Osteoblast (primary cell): ENCODE data around the gene PCDH9. TPM values are rescaled to one million over a fixed set of nuclear protein-coding genes. Genes with fewer than 3 reads are reported as not detected.

Experiments used
- DNase-seq: peaks from one replicate; pipeline ENCODE4 v3.0.0; 2011; ENCODE audit warnings: low spot score, mixed read lengths; ENCODE audit not compliant: insufficient read length; ENCODE audit errors: missing footprints
- H2AFZ ChIP-seq: 2 replicates; pipeline ENCODE4 v1.6.0; 2011; ENCODE audit warnings: mild to moderate bottlenecking, low read length
- H3K27ac ChIP-seq: 2 replicates; pipeline ENCODE4 v1.5.1; 2011; ENCODE audit warnings: mild to moderate bottlenecking, low read depth, low read length, moderate library complexity
- H3K27me3 ChIP-seq: 2 replicates; pipeline ENCODE4 v1.6.0; 2012; ENCODE audit warnings: mild to moderate bottlenecking, control low read depth, inconsistent platforms, low read length, moderate library complexity; ENCODE audit not compliant: insufficient read depth
- H3K36me3 ChIP-seq: 2 replicates; pipeline ENCODE4 v1.5.1; 2011; ENCODE audit warnings: mild to moderate bottlenecking, low read length, control low read depth, moderate library complexity; ENCODE audit not compliant: insufficient read depth
- H3K4me1 ChIP-seq: 2 replicates; pipeline ENCODE4 v1.5.1; 2011; ENCODE audit warnings: mild to moderate bottlenecking, low read length, control low read depth, moderate library complexity; ENCODE audit not compliant: insufficient read depth
- H3K4me2 ChIP-seq: 2 replicates; pipeline ENCODE4 v1.6.0; 2011; ENCODE audit warnings: mild to moderate bottlenecking, low read length; ENCODE audit not compliant: insufficient read depth
- H3K4me3 ChIP-seq: fragments of 200-600 bp; sonication (generic); 3 replicates; pipeline ENCODE4 v1.5.1; 2012; ENCODE audit warnings: mild to moderate bottlenecking, low read length, inconsistent platforms; ENCODE audit not compliant: insufficient read depth
- H3K79me2 ChIP-seq: 2 replicates; pipeline ENCODE4 v1.6.0; 2012; ENCODE audit warnings: mild to moderate bottlenecking, low read length, control low read depth, inconsistent platforms; ENCODE audit not compliant: insufficient read depth
- H3K9me3 ChIP-seq: 2 replicates; pipeline ENCODE4 v1.5.1; 2011; ENCODE audit warnings: low read depth, low read length, control low read depth
- H4K20me1 ChIP-seq: 2 replicates; pipeline ENCODE4 v1.6.0; 2012; ENCODE audit warnings: mild to moderate bottlenecking, low read length, control low read depth; ENCODE audit not compliant: insufficient read depth
- CTCF ChIP-seq: IDR thresholded peaks from 2 replicates; pipeline ENCODE4 v1.5.1; 2011; ENCODE audit warnings: mild to moderate bottlenecking, low read depth, low read length, moderate library complexity; ENCODE audit errors: extremely low read depth
- total RNA-seq: library from RNA; depleted of rRNA; stranded (reverse); fragments of >200 nt; gene quantifications from 2 replicates; pipeline ENCODE4 v1.2.3, GENCODE V29; 2012

The PCDH9 gene
- total RNA-seq, 1 donor: 1.1 TPM

GRCh38 chr13:66845393-66845792 is 384.7 kb downstream of the PCDH9 start:
- Histone ChIP-seq H3K36me3 (no peaks in the 10 kb centered on the region), H3K4me1 (no peaks in the 10 kb centered on the region), H3K79me2 (no peaks in the 10 kb centered on the region), H3K4me3 (no peak overlapping the region), H4K20me1 (no peaks in the 10 kb centered on the region), H3K27me3 (no peaks in the 10 kb centered on the region), H3K9me3 (no peaks in the 10 kb centered on the region), H2AFZ (no peak overlapping the region), H3K27ac (no peak overlapping the region), H3K4me2 (no peak overlapping the region)
- no peak for TF ChIP-seq CTCF
- DNase-seq: no peak

- H3K4me1 ChIP-seq: no peaks in the 10 kb centered on the region
- no peak overlapping the region for H3K4me2 ChIP-seq
- no peaks in the 10 kb centered on the region for H3K27me3 ChIP-seq
- H3K79me2 ChIP-seq: no peaks in the 10 kb centered on the region
- no peak for TF ChIP-seq CTCF
- H3K27ac ChIP-seq: no peak overlapping the region
- H2AFZ ChIP-seq: no peak overlapping the region
- no peaks in the 10 kb centered on the region for H3K36me3 ChIP-seq
- no peaks in the 10 kb centered on the region for H4K20me1 ChIP-seq
- DNase-seq: no peak
- H3K4me3 ChIP-seq: no peak overlapping the region
- H3K9me3 ChIP-seq: no peaks in the 10 kb centered on the region
Observed at GRCh38 chr13:66844933-66845332, 385.2 kb downstream of the PCDH9 start.

- Histone ChIP-seq H3K27me3 (no peaks in the 10 kb centered on the region), H3K79me2 (no peaks in the 10 kb centered on the region), H3K9me3 (no peaks in the 10 kb centered on the region), H4K20me1 (no peaks in the 10 kb centered on the region), H2AFZ (no peak overlapping the region), H3K36me3 (no peaks in the 10 kb centered on the region), H3K4me1 (no peaks in the 10 kb centered on the region), H3K4me2 (no peak overlapping the region), H3K4me3 (no peak overlapping the region), H3K27ac (no peak overlapping the region)
- no peak for TF ChIP-seq CTCF
- DNase-seq: no peak
Observed at GRCh38 chr13:66842766-66843165, 387.4 kb downstream of the PCDH9 start.

- H4K20me1 ChIP-seq: no peaks in the 10 kb centered on the region
- no peaks in the 10 kb centered on the region for H3K36me3 ChIP-seq
- H3K27ac ChIP-seq: no peak overlapping the region
- TF ChIP-seq CTCF: no peak
- no peaks in the 10 kb centered on the region for H3K4me1 ChIP-seq
- no peaks in the 10 kb centered on the region for H3K9me3 ChIP-seq
- no peak overlapping the region for H3K4me2 ChIP-seq
- no peaks in the 10 kb centered on the region for H3K27me3 ChIP-seq
- no peak overlapping the region for H2AFZ ChIP-seq
- DNase-seq: no peak
- H3K79me2 ChIP-seq: no peaks in the 10 kb centered on the region
- no peak overlapping the region for H3K4me3 ChIP-seq
Observed at GRCh38 chr13:66840621-66841020, 389.5 kb downstream of the PCDH9 start.
